Measurements from ENCODE around the gene SDC4.

- TF ChIP-seq CTCF (IDR thresholded peaks at IDR 0.05) (no peak), EP300 (IDR thresholded peaks at IDR 0.05) (no peak), POLR2A (IDR thresholded peaks at IDR 0.05) (no peak), POLR2AphosphoS5 (IDR thresholded peaks at IDR 0.05) (no peak)
These were observed 27.2 kb downstream of the SDC4 start for GRCh38 chr20:45320948-45321595.
